K562 (cell line): ENCODE measurements around the gene SLC6A6. TPM values are rescaled to one million over a fixed set of nuclear protein-coding genes. Genes with fewer than 3 reads are reported as not detected.

Source experiments
- ATAC-seq: fragments of 200-7000 bp; cut with Tn5 transposase; 3 replicates; pipeline ENCODE4 v1.9.1; 2020; ENCODE audit warnings: moderate library complexity
- BruUV-seq: library from RNA; stranded (reverse); fragments of 400-500 nt; replicated peaks from 2 replicates; lab custom pipeline; 2021; lab: Mats Ljungman, UMichigan
- CTCF ChIA-PET: fragments of 300-600 bp; formaldehyde crosslinking; extraction: SDS; loops from one replicate; lab custom pipeline; 2021; ENCODE audit warnings: low intra/inter-chr PET ratio; lab: Yijun Ruan, JAX
- POLR2A ChIA-PET: fragments of 300-600, 350-650 bp; sonication (Branson Sonifier 250); formaldehyde crosslinking; extraction: SDS; loops from one replicate; lab custom pipeline; 2021; ENCODE audit warnings: antibody characterized with exemption, inconsistent platforms; lab: Yijun Ruan, JAX
- DNase-seq, 4 experiments: peaks; one replicate each; pipeline versions ENCODE4 v3.0.0 to v3.0.0-alpha.2; 2011 to 2018; ENCODE audit warnings: low spot score in 3 of 4, mixed read lengths in 3 of 4; ENCODE audit errors: extremely low read depth in 1 of 4
- FAIRE-seq: peaks from 2 replicates; lab custom pipeline; 2011; peaks lifted over from hg19 to GRCh38; lab: Jason Lieb, UNC
- H2AFZ ChIP-seq: 2 replicates; pipeline ENCODE4 v1.6.0; 2011; ENCODE audit warnings: low read depth, low read length, control low read depth, inconsistent platforms
- H3K27ac ChIP-seq: fragments of 200-600 bp; 3 replicates; pipeline ENCODE4 v1.8.0; 2011; ENCODE audit warnings: low read depth, mild to moderate bottlenecking, control low read depth, inconsistent platforms, low read length, moderate library complexity, mixed read lengths; ENCODE audit errors: extremely low read depth
- H3K27me3 ChIP-seq, 2 experiments: fragments of 300-600 bp in 1 of 2; 2 replicates in 1 of 2; 3 replicates in 1 of 2; pipeline versions ENCODE4 v1.6.0 to v1.8.0; 2011; ENCODE audit warnings: inconsistent platforms in 2 of 2, low read length in 2 of 2, mild to moderate bottlenecking in 1 of 2, mixed read lengths in 1 of 2, moderate library complexity in 1 of 2; ENCODE audit not compliant: control insufficient read depth in 2 of 2, insufficient read depth in 2 of 2
- H3K36me3 ChIP-seq: fragments of 300-600 bp; 3 replicates; pipeline ENCODE4 v1.8.0; 2011; ENCODE audit warnings: mild to moderate bottlenecking, low read length, inconsistent platforms; ENCODE audit not compliant: control insufficient read depth, insufficient read depth
- H3K4me1 ChIP-seq, 2 experiments: fragments of 200-600 bp in 1 of 2; replicated peaks in 1 of 2; 2 replicates in 1 of 2; 3 replicates in 1 of 2; pipeline versions ENCODE4 v1.5.1 to v1.8.0; 2011; ENCODE audit warnings: inconsistent platforms in 2 of 2, low read length in 2 of 2, mild to moderate bottlenecking in 1 of 2, mixed read lengths in 1 of 2, moderate library complexity in 1 of 2; ENCODE audit not compliant: control insufficient read depth in 2 of 2, insufficient read depth in 2 of 2
- H3K4me2 ChIP-seq: 2 replicates; pipeline ENCODE4 v1.6.1; 2011; ENCODE audit warnings: low read length, control low read depth, inconsistent platforms, mixed read lengths; ENCODE audit not compliant: insufficient read depth
- H3K4me3 ChIP-seq: fragments of 200-600 bp; sonication (generic), shearing (Covaris generic); 2 replicates; pipeline ENCODE4 v1.5.1; 2016; ENCODE audit warnings: control low read depth, inconsistent platforms
- H3K79me2 ChIP-seq: fragments of 200-600 bp; 3 replicates; pipeline ENCODE4 v1.8.0; 2011; ENCODE audit warnings: low read length, inconsistent platforms; ENCODE audit not compliant: control insufficient read depth, insufficient read depth
- H3K9ac ChIP-seq, 2 experiments: 2 replicates each; pipeline versions ENCODE4 v1.6.0 to v1.6.1; 2011; ENCODE audit warnings: low read depth in 2 of 2, low read length in 2 of 2, control low read depth in 1 of 2, inconsistent platforms in 1 of 2, mild to moderate bottlenecking in 1 of 2, mixed read lengths in 1 of 2; ENCODE audit not compliant: insufficient read depth in 1 of 2
- H3K9me1 ChIP-seq: one replicate; pipeline ENCODE4 v1.6.0; 2011; ENCODE audit warnings: inconsistent platforms, mild to moderate bottlenecking, low read length, moderate library complexity; ENCODE audit not compliant: control insufficient read depth, insufficient read depth
- H3K9me3 ChIP-seq: replicated peaks from 2 replicates; pipeline ENCODE4 v1.5.1; 2011; ENCODE audit warnings: low read depth, low read length, inconsistent platforms; ENCODE audit not compliant: control insufficient read depth, insufficient read depth
- H4K20me1 ChIP-seq: replicated peaks from 2 replicates; pipeline ENCODE4 v1.6.1; 2011; ENCODE audit warnings: low read length, inconsistent platforms, mixed read lengths; ENCODE audit not compliant: control insufficient read depth, insufficient read depth
- BDP1 ChIP-seq: IDR thresholded peaks from 3 replicates; pipeline ENCODE4 v1.6.1; 2011; ENCODE audit not compliant: insufficient read length, insufficient read depth
- CC2D1A ChIP-seq: fragments of 450-650 bp; IDR thresholded peaks from 2 replicates; pipeline ENCODE4 v1.6.1; 2017; ENCODE audit warnings: mild to moderate bottlenecking
- FOXJ3 ChIP-seq: sonication (generic); formaldehyde crosslinking; IDR thresholded peaks from 2 replicates; pipeline ENCODE4 v1.4.0; 2020; ENCODE audit warnings: mild to moderate bottlenecking, missing genetic modification reagents
- HMG20A ChIP-seq: fragments of 450-650 bp; formaldehyde crosslinking; conservative IDR thresholded peaks from 2 replicates; pipeline ENCODE4 v1.4.0; 2020; ENCODE audit warnings: mild to moderate bottlenecking, mixed read lengths
- MAZ ChIP-seq, 2 experiments: fragments of 450-650 bp in 1 of 2; sonication (generic) in 1 of 2; formaldehyde crosslinking; IDR thresholded peaks in 1 of 2; conservative IDR thresholded peaks in 1 of 2; 2 replicates each; pipeline versions ENCODE4 v1.4.0 to v1.5.0; 2020; ENCODE audit warnings: mild to moderate bottlenecking in 1 of 2, missing genetic modification reagents in 1 of 2
- MEIS2 ChIP-seq: fragments of 450-650 bp; IDR thresholded peaks from 2 replicates; pipeline ENCODE4 v1.6.1; 2014; ENCODE audit warnings: mild to moderate bottlenecking; ENCODE audit not compliant: partially characterized antibody
- POLR2AphosphoS5 ChIP-seq: IDR thresholded peaks from 2 replicates; pipeline ENCODE4 v1.6.1; 2011; ENCODE audit warnings: mild to moderate bottlenecking, low read depth, low read length, moderate library complexity; ENCODE audit not compliant: control insufficient read depth, insufficient read depth
- PURB ChIP-seq: sonication (generic); formaldehyde crosslinking; IDR thresholded peaks from 2 replicates; pipeline ENCODE4 v1.9.0; 2021; ENCODE audit warnings: low read depth, mild to moderate bottlenecking, missing genetic modification reagents
- TCF7L2 ChIP-seq: fragments of 150-350 bp; IDR thresholded peaks from 2 replicates; pipeline ENCODE4 v1.6.1; 2016; ENCODE audit warnings: low read depth, mild to moderate bottlenecking, low read length, moderate library complexity
- XRCC4 ChIP-seq: IDR thresholded peaks from one replicate; pipeline ENCODE4 v1.6.1; 2011; ENCODE audit not compliant: insufficient read depth, insufficient read length; ENCODE audit errors: extremely low read depth
- ZFPM2 ChIP-seq: fragments of 250-450 bp; sonication (Bioruptor Pico); IDR thresholded peaks from 2 replicates; pipeline ENCODE4 v1.5.1; 2022; ENCODE audit warnings: mild to moderate bottlenecking
- ZNF232 ChIP-seq: sonication (generic); formaldehyde crosslinking; IDR thresholded peaks from 2 replicates; pipeline ENCODE4 v1.8.0; 2022; ENCODE audit warnings: mild to moderate bottlenecking, missing genetic modification reagents
- ZNF24 ChIP-seq: fragments of 450-650 bp; IDR thresholded peaks from 2 replicates; pipeline ENCODE4 v1.6.1; 2016
- WGBS: fragments of 100-300 bp; shearing (Covaris generic); methylation state at CpG from one replicate; pipeline ENCODE4 v1.1.6; 2016; ENCODE audit warnings: low coverage, mixed read lengths; ENCODE audit not compliant: insufficient coverage; ENCODE audit errors: missing lambda C conversion rate; 5-methylcytosine and 5-hydroxymethylcytosine counted together
- in situ Hi-C: fragments of 300-500 bp; cut with MboI; formaldehyde crosslinking; loops from 4 replicates; pipeline ENCODE4 v1.15.0; 2018; ENCODE audit warnings: inconsistent platforms, mixed read lengths
- intact Hi-C: fragments of 100-400 bp; cut with micrococcal nuclease; formaldehyde crosslinking; loops from 2 replicates; pipeline ENCODE4 v1.14.2; 2022
- polyA plus RNA-seq, 8 experiments: library from polyadenylated mRNA; depleted of rRNA in 4 of 8; stranded (reverse) in 5 of 8; unstranded in 3 of 8; fragments of >200 nt; fragmentation: Nextera tagmentation in 2 of 8; fragmentation: Illumina TruSeq in 1 of 8; extraction: Ambion mirVana in 2 of 8; extraction: Trizol in 1 of 8; gene quantifications; 2 replicates each; pipeline versions ENCODE4 v1.2.1 to v1.2.3, GENCODE V29; 2011 to 2014; ENCODE audit warnings: inconsistent platforms in 1 of 8, missing spikeins in 1 of 8
- total RNA-seq, 7 experiments: library from RNA; depleted of rRNA in 6 of 7; stranded (reverse); fragments of >200 nt in 6 of 7; fragmentation: Illumina TruSeq in 2 of 7; extraction: Trizol in 2 of 7; gene quantifications; 2 replicates each; pipeline versions ENCODE4 v1.2.1 to v1.2.3, GENCODE V29; 2011 to 2021; ENCODE audit warnings: low replicate concordance in 1 of 7
- TF ChIP-seq, protein P1 (sequence below): fragments of 450-650 bp; formaldehyde crosslinking; conservative IDR thresholded peaks from 2 replicates; pipeline ENCODE4 v1.4.0; 2022; ENCODE audit warnings: mild to moderate bottlenecking, missing genetic modification characterization
- TF ChIP-seq, protein P2 (sequence below): sonication (generic); formaldehyde crosslinking; IDR thresholded peaks from 2 replicates; pipeline ENCODE4 v1.9.0; 2022; ENCODE audit warnings: mild to moderate bottlenecking, missing genetic modification reagents
- TF ChIP-seq, protein P3 (sequence below): fragments of 250-450 bp; sonication (Bioruptor Pico); IDR thresholded peaks from 2 replicates; pipeline ENCODE4 v1.8.0; 2022; ENCODE audit warnings: moderate library complexity, mild to moderate bottlenecking, inconsistent platforms

Gene SLC6A6
- total and polyA plus RNA-seq, 9 of the 15 experiments (the other 6 are each of a cell fraction or from before 2014, with no cell fraction given), result 12.3 to 203 (median 93.2) TPM

DNA sequence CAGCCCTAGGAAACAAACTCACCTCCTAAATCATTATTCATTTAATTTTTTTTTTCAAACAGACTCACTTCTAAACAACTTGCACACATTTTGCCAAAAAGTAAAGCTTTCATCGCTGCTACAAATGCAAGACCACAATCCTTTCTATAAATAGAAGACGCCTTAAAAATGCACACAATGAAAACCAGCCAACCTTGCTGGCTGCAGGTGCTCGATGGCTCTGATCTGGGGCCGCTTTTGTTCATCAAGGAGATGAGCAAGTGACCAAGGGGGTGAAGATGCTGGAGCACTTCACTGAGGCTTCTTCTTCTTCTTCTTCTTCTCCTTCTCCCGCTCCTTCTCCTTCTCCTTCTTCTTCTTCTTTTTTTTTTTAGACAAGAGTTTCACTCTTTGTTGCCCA, 12.7 kb upstream of the SLC6A6 start:
- Histone ChIP-seq H3K4me3 (no peak overlapping the region), H3K4me2 (no peak overlapping the region), H3K27me3 (no peaks in the 10 kb centered on the region), H3K9me1 (no peaks in the 10 kb centered on the region), H4K20me1 (no peaks in the 10 kb centered on the region), H3K36me3 (no peaks in the 10 kb centered on the region), H2AFZ (no peak overlapping the region), H3K9me3 (no peaks in the 10 kb centered on the region), H3K9ac (no peak overlapping the region), H3K27ac (no peak overlapping the region), H3K4me1 (peaks cover 13 to 14% of the 10 kb centered on the region in 2 experiments), H3K79me2 (no peaks in the 10 kb centered on the region)
- in situ Hi-C loops, result no loop called here
- BruUV-seq, result no TSS peak
- ATAC-seq (no peak), DNase-seq (no peak), FAIRE-seq (no peak)
- intact Hi-C loops, result no loop called here
- no peak for TF ChIP-seq FOXJ3 (CRISPR knock-in tag)
- no peak for TF ChIP-seq ZNF24
- TF ChIP-seq, protein P1, sequence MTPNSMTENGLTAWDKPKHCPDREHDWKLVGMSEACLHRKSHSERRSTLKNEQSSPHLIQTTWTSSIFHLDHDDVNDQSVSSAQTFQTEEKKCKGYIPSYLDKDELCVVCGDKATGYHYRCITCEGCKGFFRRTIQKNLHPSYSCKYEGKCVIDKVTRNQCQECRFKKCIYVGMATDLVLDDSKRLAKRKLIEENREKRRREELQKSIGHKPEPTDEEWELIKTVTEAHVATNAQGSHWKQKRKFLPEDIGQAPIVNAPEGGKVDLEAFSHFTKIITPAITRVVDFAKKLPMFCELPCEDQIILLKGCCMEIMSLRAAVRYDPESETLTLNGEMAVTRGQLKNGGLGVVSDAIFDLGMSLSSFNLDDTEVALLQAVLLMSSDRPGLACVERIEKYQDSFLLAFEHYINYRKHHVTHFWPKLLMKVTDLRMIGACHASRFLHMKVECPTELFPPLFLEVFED, result no peak
- no peak for TF ChIP-seq ZNF232 (CRISPR knock-in tag)
- TF ChIP-seq MAZ (CRISPR knock-in tag; conservative IDR thresholded peaks at IDR 0.05 in 1 of 2, IDR thresholded peaks at IDR 0.05 in 1 of 2), result no peak
- no peak for TF ChIP-seq CC2D1A
- TF ChIP-seq MEIS2, result no peak
- TF ChIP-seq, protein P2, sequence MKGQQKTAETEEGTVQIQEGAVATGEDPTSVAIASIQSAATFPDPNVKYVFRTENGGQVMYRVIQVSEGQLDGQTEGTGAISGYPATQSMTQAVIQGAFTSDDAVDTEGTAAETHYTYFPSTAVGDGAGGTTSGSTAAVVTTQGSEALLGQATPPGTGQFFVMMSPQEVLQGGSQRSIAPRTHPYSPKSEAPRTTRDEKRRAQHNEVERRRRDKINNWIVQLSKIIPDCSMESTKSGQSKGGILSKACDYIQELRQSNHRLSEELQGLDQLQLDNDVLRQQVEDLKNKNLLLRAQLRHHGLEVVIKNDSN, result no peak
- TF ChIP-seq XRCC4, result no peak
- TF ChIP-seq POLR2AphosphoS5, result no peak
- no peak for TF ChIP-seq TCF7L2
- no peak for TF ChIP-seq HMG20A (CRISPR knock-in tag)
- no peak for TF ChIP-seq PURB (CRISPR knock-in tag)
- TF ChIP-seq, protein P3, sequence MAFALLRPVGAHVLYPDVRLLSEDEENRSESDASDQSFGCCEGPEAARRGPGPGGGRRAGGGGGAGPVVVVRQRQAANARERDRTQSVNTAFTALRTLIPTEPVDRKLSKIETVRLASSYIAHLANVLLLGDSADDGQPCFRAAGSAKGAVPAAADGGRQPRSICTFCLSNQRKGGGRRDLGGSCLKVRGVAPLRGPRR (CRISPR knock-in tag), result no peak
- no peak for TF ChIP-seq BDP1
- TF ChIP-seq ZFPM2, result no peak
- ChIA-PET CTCF (no interaction called here), POLR2A (interaction anchor here (1.0 to 5.1 kb wide), 3 partner anchors 9 to 66 kb away, joined by 3 to 33 read pairs (median 8); partner anchors contain the start of gene SLC6A6)
- 41% methylated on average over 4 of the region's 5 CpGs for WGBS
